ENCODE results near the gene CACNA1F.
A peak's percentile ranks its signal among the peaks of the same experiment; 100 is the strongest.

CACNA1F gene

GRCh38 chrX:49257074-49257790 lies 24.1 kb upstream of the CACNA1F start:
- DNase-seq, result no peak

- DNase-seq, result no peak
These were observed 23.3 kb upstream of the CACNA1F start for GRCh38 chrX:49256268-49256995.

GRCh38 chrX:49254639-49255038 lies 21.5 kb upstream of the CACNA1F start:
- no peak for DNase-seq

GRCh38 chrX:49251325-49251724 lies 18.2 kb upstream of the CACNA1F start:
- no peak for DNase-seq

GRCh38 chrX:49250578-49250977 lies 17.4 kb upstream of the CACNA1F start:
- no peak for DNase-seq

- no peak for DNase-seq
These were observed 16.9 kb upstream of the CACNA1F start for GRCh38 chrX:49250066-49250465.

GRCh38 chrX:49249616-49250015 lies 16.5 kb upstream of the CACNA1F start:
- no peak for DNase-seq

GRCh38 chrX:49249071-49249470 lies 15.9 kb upstream of the CACNA1F start:
- DNase-seq, result no peak

- DNase-seq, result no peak
These were observed 15.0 kb upstream of the CACNA1F start for GRCh38 chrX:49247916-49248811.

- no peak for DNase-seq
These were observed 14.2 kb upstream of the CACNA1F start for GRCh38 chrX:49247346-49247745.

GRCh38 chrX:49246541-49246940 lies 13.4 kb upstream of the CACNA1F start:
- DNase-seq, result no peak

GRCh38 chrX:49244207-49244606 lies 11.1 kb upstream of the CACNA1F start:
- no peak for DNase-seq

GRCh38 chrX:49243166-49243565 lies 10.0 kb upstream of the CACNA1F start:
- no peak for DNase-seq

GRCh38 chrX:49242545-49243066 lies 9.5 kb upstream of the CACNA1F start:
- DNase-seq, result no peak

- no peak for DNase-seq
These were observed 5.6 kb upstream of the CACNA1F start for GRCh38 chrX:49238735-49239134.

GRCh38 chrX:49237060-49237459 lies 3.9 kb upstream of the CACNA1F start:
- no peak for DNase-seq

GRCh38 chrX:49233887-49234555 lies 881 bp upstream of the CACNA1F start:
- DNase-seq, result no peak

- DNase-seq, result no peak
These were observed 615 bp downstream of the CACNA1F start for GRCh38 chrX:49232525-49232924.

GRCh38 chrX:49231333-49232000 lies 1.7 kb downstream of the CACNA1F start:
- no peak for DNase-seq

- peak; percentile 11 for DNase-seq
These were observed 2.5 kb downstream of the CACNA1F start for GRCh38 chrX:49230500-49231232.

GRCh38 chrX:49228185-49228584 lies 5.0 kb downstream of the CACNA1F start:
- no peak for DNase-seq

Data from DMS 273 treated with DMSO at 0.1 percent for 48 hours (cell line).